SK-MEL-5 (cell line): ENCODE measurements around the gene AADACL3. TPM values are rescaled to one million over a fixed set of nuclear protein-coding genes. Genes with fewer than 3 reads are reported as not detected.

Experiments used
- DNase-seq: peaks from one replicate; pipeline ENCODE4 v3.0.0-alpha.2; 2016; ENCODE audit warnings: low read depth, low spot score
- in situ Hi-C: cut with HindIII; loops from 2 replicates; pipeline ENCODE4 v1.10.0; 2016; ENCODE audit warnings: low sequenced_read_pairs, high pct_unique_total_duplicates, low pct_unique_long_range_greater_than_20kb
- total RNA-seq: library from RNA; depleted of rRNA; stranded (reverse); fragments of >200 nt; shearing (Covaris generic); gene quantifications from 2 replicates; pipeline ENCODE4 v1.2.3, GENCODE V29; 2014

The AADACL3 gene
- total RNA-seq, 1 experiment from 2014 or later = not detected

- DNase-seq = no peak
- in situ Hi-C loops = no loop called here
These were observed 40.4 kb downstream of the AADACL3 start for GRCh38 chr1:12756273-12756672.

GRCh38 chr1:12756768-12757413 is 41.0 kb downstream of the AADACL3 start:
- in situ Hi-C loops = no loop called here
- DNase-seq = no peak

DNA sequence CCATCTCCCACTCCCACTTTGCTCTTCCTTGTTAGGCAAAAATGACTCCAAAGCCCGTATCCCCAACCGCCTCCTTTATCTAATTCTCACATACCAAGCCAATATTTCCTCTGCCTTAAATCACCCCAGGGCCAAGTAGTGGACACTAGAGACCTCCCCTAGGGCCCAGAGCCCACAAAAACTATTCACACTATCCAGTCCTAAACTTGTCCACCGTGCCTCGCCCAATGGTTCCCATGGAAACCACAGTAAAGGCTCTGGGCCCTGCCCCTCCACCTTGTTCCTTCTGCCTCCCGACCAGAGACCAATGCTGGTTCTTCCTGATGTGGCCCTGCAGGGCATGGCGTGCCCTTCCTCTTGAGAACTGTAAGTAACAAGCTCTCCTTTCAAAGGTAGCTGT is 41.9 kb downstream of the AADACL3 start:
- DNase-seq = no peak

GRCh38 chr1:12760256-12760795 is 44.4 kb downstream of the AADACL3 start:
- peak; percentile 36 for DNase-seq
- in situ Hi-C loops = no loop called here

More for the DNA sequence above, 41.9 kb downstream of the AADACL3 start:
- in situ Hi-C loops = no loop called here

GRCh38 chr1:12761781-12762180 is 45.9 kb downstream of the AADACL3 start:
- DNase-seq = no peak
- in situ Hi-C loops = no loop called here

DNA sequence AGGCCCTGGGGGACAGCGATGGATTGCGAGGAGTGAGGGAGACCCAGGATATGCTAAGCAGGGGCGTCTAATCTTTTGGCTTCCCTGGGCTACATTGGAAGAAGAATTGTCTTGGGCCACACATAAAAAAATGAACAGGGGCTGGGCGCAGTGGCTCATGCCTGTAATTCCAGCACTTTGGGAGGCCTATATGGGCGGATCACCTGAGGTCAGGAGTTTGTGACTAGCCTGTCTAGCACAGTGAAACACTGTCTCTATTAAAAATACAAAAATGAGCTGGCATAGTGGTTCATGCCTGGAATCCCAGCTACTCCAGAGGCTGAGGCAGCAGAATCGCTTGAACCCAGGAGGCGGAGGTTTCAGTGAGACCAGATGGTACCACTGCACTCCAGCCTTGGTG is 46.9 kb downstream of the AADACL3 start:
- DNase-seq = no peak
- in situ Hi-C loops = no loop called here

DNA sequence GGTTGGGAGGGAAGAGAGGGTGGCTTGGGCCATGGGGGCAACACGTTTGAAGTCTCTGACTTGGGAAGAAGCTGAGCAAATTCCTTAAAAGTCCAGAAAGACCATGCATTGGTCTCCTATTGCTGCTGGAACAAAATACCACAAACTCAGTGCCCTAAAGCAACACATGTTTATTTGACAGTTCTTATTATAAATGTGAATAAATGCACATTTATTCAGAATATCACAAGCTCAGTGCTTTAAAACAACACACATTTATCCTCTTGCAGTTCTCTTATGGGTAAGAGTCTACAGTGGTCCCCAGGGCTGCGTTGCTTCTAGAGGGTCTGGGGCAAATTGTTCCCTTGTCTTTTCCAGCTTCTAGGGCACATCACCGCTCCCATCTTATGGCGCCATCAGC is 47.6 kb downstream of the AADACL3 start:
- DNase-seq = no peak
- in situ Hi-C loops = no loop called here

DNA sequence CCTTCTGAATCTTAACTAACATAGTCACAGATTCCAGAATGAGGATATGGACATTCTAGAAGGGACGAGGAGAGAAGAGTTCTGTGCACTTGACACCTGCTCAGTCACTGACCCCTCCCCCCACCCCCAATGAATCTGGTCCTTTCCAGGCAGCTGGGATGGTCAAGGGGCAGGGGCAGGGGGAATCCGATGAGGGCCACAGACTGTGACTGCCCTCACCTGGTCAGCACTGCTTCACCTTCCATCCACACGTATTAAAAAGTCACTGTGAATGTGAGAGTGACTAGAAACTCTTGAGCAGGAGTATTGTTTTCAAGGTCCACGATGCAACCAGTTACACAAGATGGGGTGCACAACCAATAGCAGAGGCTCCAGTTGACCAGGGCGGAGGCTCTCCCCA is 48.1 kb downstream of the AADACL3 start:
- no peak for DNase-seq
- in situ Hi-C loops = no loop called here

DNA sequence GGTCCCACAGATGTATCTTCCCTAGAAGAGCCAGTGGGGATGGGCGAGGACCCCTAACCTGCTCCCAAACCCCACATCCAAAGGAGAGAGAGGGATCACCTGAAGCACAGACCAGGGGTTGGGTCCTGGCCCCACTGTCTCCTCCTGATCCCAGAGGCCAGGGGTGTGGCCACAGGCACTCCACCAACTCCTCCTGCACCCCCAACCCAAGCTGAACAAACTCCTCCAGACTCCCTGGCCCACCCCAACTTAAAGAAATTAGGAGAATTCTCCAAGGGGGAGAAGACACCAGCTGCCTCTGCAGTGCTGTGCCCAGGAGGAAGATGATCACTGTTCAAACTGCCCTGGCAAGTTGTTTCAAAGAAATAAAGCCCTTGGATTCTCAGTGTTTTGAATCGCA is 53.1 kb downstream of the AADACL3 start:
- in situ Hi-C loops = no loop called here

GRCh38 chr1:12769976-12770505 is 54.1 kb downstream of the AADACL3 start:
- in situ Hi-C loops = no loop called here

More for the DNA sequence above, 53.1 kb downstream of the AADACL3 start:
- no peak for DNase-seq

DNA sequence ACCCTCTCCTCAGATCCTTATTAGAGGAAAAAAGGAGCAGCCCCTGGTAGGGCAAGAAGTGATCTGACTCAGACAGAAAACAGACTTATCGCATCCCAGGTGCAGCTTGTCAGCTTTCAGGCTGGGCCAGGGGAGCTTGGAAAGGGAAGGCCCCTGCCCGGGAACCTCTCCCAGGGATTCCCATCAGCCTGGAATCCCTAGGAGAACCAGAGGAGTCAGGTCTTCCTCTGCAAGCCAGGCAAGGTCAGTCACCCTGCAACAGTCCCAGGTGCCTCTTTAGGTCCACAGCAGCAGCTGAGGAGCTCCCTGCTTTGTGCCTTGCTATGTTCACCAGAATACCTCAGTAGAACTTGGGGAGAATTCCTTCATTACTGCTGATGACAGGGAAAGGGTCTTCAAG is 54.7 kb downstream of the AADACL3 start:
- in situ Hi-C loops = no loop called here

More at GRCh38 chr1:12769976-12770505, 54.1 kb downstream of the AADACL3 start:
- no peak for DNase-seq

DNA sequence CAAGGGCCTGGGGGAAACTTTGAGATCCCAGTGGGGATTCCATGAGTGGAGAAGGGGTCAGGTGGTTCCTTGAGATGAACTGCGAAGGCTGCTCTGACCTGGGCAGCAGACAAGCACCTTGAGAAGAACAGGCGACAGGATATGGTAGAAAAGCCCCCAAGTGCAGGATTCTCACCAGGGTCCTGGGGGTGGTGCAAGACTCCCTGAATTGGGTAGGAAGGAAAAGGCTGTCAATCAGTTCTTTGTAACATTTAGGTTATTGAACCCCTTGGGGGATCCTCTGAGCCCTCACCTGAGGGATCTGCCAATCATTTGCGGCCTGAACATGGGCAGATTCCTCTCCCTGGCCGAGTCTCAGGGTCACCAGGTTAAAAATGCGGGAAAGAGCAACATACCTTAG is 55.3 kb downstream of the AADACL3 start:
- no peak for DNase-seq
- in situ Hi-C loops = no loop called here

More for the DNA sequence above, 54.7 kb downstream of the AADACL3 start:
- no peak for DNase-seq

- DNase-seq = no peak
- in situ Hi-C loops = no loop called here
These were observed 56.6 kb downstream of the AADACL3 start for GRCh38 chr1:12772520-12772919.

DNA sequence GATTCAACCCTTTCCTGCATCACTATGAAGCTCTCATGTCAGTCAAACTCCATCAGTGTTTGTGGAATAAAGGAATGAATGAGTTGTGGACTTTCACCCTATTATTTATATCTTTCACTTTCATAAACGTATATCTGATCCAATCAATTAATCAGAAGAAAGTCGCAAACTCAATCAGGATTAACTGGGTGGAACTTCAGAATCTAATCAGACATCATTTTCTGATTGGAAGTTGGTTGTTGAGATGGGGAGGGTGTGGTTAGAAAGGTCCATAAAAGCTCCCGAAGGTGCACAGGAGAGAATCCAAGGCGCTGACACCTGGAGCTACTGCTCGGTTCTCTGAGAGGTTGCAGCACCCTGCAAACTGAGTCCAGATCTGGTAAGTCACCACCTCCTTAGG is 57.5 kb downstream of the AADACL3 start, which contains the start of gene PRAMEF12:
Gene PRAMEF12 (plus strand): TSS at position 301 of the 400 bp plus-strand sequence. CDS start 1,130 bp downstream, outside the sequence.
- DNase-seq = no peak
- in situ Hi-C loops = no loop called here

DNA sequence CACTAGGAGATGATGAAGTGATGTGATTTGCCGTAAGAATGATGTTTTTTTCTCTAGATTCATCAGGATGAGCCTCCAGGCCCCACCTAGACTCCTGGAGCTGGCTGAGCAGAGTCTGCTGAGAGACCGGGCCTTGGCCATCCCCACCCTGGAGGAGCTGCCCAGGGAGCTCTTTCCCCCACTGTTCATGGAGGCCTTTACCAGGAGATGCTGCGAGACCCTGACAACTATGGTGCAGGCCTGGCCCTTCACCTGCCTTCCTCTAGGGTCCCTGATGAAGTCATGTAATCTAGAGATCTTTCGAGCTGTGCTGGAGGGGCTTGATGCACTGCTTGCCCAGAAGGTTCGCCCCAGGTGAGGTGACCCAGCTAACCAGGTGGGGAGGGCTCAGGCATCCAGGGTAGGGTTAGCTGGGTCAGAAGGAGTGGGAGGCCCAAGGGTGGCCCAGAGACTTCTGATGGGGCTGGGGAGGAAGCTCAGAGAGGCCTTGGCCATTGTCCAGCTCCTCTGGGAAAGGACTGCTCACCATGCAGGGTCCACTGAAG is 59.0 kb downstream of the AADACL3 start:
- DNase-seq = no peak
- in situ Hi-C loops = no loop called here

GRCh38 chr1:12775443-12775842 is 59.5 kb downstream of the AADACL3 start:
- no peak for DNase-seq

DNA sequence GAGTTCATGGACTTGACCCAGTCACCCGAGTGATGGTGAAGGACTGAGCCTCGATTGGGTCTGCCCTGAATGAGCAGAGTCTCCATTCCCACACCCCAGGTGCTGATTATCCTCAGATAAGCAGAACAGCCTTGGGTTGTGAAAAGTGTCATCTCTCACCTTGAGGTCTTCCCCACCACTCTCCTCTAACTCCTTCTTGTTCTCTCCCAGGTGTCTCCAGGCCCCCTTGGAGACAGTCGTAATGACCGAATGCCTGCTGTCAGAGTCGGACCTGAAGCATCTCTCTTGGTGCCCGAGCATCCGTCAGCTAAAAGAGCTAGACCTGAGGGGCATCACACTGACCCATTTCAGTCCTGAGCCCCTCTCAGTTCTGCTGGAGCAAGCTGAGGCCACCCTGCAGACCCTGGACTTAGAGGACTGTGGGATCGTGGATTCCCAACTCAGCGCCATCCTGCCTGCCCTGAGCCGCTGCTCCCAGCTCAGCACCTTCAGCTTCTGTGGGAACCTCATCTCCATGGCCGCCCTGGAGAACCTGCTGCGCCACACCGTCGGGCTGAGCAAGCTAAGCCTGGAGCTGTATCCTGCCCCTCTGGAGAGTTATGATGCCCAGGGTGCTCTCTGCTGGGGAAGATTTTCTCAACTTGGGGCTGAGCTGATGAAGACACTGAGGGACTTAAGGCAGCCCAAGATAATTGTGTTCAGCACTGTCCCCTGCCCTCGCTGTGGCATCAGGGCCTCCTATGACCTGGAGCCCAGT is 61.1 kb downstream of the AADACL3 start:
- no peak for DNase-seq
- in situ Hi-C loops = no loop called here

More at GRCh38 chr1:12775443-12775842, 59.5 kb downstream of the AADACL3 start:
- in situ Hi-C loops = no loop called here
